Fibroblast of lung (primary cell): Measurements from ENCODE around the gene MRPL52. TPM values are rescaled to one million over a fixed set of nuclear protein-coding genes. Genes with fewer than 3 reads are reported as not detected.

Experiments
- DNase-seq, 2 donors: peaks; one replicate each; pipeline versions ENCODE4 v3.0.0 to v3.0.0-alpha.2; 2010; ENCODE audit warnings: low read depth in 2 of 2
- H2AFZ ChIP-seq: 2 replicates; pipeline ENCODE4 v1.5.1; 2012; ENCODE audit warnings: low read length, control low read depth, inconsistent platforms
- H3K27ac ChIP-seq: 2 replicates; pipeline ENCODE4 v1.5.1; 2011; ENCODE audit warnings: low read length, control low read depth; ENCODE audit not compliant: insufficient read depth
- H3K27me3 ChIP-seq: 2 replicates; pipeline ENCODE4 v1.5.1; 2011; ENCODE audit warnings: mild to moderate bottlenecking, low read length; ENCODE audit not compliant: control insufficient read depth, insufficient read depth
- H3K36me3 ChIP-seq: 2 replicates; pipeline ENCODE4 v1.5.1; 2011; ENCODE audit warnings: low read length; ENCODE audit not compliant: control insufficient read depth, insufficient read depth
- H3K4me1 ChIP-seq: 2 replicates; pipeline ENCODE4 v1.5.1; 2011; ENCODE audit warnings: low read length; ENCODE audit not compliant: control insufficient read depth, insufficient read depth; ENCODE audit errors: extremely low read depth
- H3K4me2 ChIP-seq: 2 replicates; pipeline ENCODE4 v1.5.1; 2011; ENCODE audit warnings: low read length, control low read depth; ENCODE audit not compliant: insufficient read depth; ENCODE audit errors: extremely low read depth
- H3K4me3 ChIP-seq, 4 experiments: fragments of 200-600 bp in 1 of 4; sonication (generic) in 1 of 4; replicated peaks in 1 of 4; 2 replicates each; pipeline ENCODE4 v1.5.1; 2011 to 2016; ENCODE audit warnings: low read length in 4 of 4, low read depth in 3 of 4, mild to moderate bottlenecking in 3 of 4, control low read depth in 2 of 4, inconsistent platforms in 1 of 4, mixed read lengths in 1 of 4; ENCODE audit not compliant: insufficient read depth in 1 of 4; ENCODE audit errors: control extremely low read depth in 1 of 4
- H3K79me2 ChIP-seq: 2 replicates; pipeline ENCODE4 v1.5.1; 2012; ENCODE audit warnings: mild to moderate bottlenecking, low read length, inconsistent platforms; ENCODE audit not compliant: control insufficient read depth, insufficient read depth
- H3K9ac ChIP-seq: 2 replicates; pipeline ENCODE4 v1.5.1; 2011; ENCODE audit warnings: mild to moderate bottlenecking, low read length, control low read depth; ENCODE audit not compliant: insufficient read depth
- H3K9me3 ChIP-seq: 2 replicates; pipeline ENCODE4 v1.5.1; 2012; ENCODE audit warnings: low read depth, low read length; ENCODE audit not compliant: control insufficient read depth, insufficient read depth
- H4K20me1 ChIP-seq: 2 replicates; pipeline ENCODE4 v1.5.1; 2011; ENCODE audit warnings: low read length; ENCODE audit not compliant: control insufficient read depth, insufficient read depth; ENCODE audit errors: extremely low read depth
- CTCF ChIP-seq, 2 donors: IDR thresholded peaks in 1 of 2; conservative IDR thresholded peaks in 1 of 2; 1 replicate in 1 of 2; 2 replicates in 1 of 2; pipeline ENCODE4 v1.5.1; 2011 to 2012; ENCODE audit warnings: low read length in 2 of 2, control low read depth in 1 of 2, inconsistent platforms in 1 of 2, low read depth in 1 of 2, mild to moderate bottlenecking in 1 of 2
- EZH2 ChIP-seq: IDR thresholded peaks from 2 replicates; pipeline ENCODE4 v1.5.1; 2012; ENCODE audit warnings: low read length, control low read depth, mild to moderate bottlenecking; ENCODE audit errors: missing control alignments
- polyA plus RNA-seq, 2 donors: library from polyadenylated mRNA; depleted of rRNA in 1 of 2; stranded (reverse) in 1 of 2; unstranded in 1 of 2; fragments of >200 nt; gene quantifications; 2 replicates each; pipeline ENCODE4 v1.2.1, GENCODE V29; 2011 to 2012; ENCODE audit warnings: missing spikeins in 1 of 2
- total RNA-seq: library from RNA; depleted of rRNA; stranded (reverse); fragments of >200 nt; gene quantifications from 2 replicates; pipeline ENCODE4 v1.2.1, GENCODE V29; 2014

The MRPL52 gene
- total and polyA plus RNA-seq, 2 donors (not counting 1 experiment from before 2014, with no cell fraction given): 44.1 to 50.5 TPM

GRCh38 chr14:22866874-22867273 is 37.2 kb downstream of the MRPL52 start:
- no peak for TF ChIP-seq CTCF (conservative IDR thresholded peaks at IDR 0.05 in 1 of 2, IDR thresholded peaks at IDR 0.05 in 1 of 2; ENCODE audit: low read depth in 1 of 2, low read length in 2 of 2)
- Histone ChIP-seq H3K4me3 (no peak overlapping the region), H3K4me2 (no peak overlapping the region), H2AFZ (no peak overlapping the region), H3K79me2 (no peaks in the 10 kb centered on the region), H3K36me3 (no peaks in the 10 kb centered on the region), H4K20me1 (no peaks in the 10 kb centered on the region), H3K4me1 (peaks cover 4% of the 10 kb centered on the region), H3K27me3 (no peaks in the 10 kb centered on the region), H3K9me3 (no peaks in the 10 kb centered on the region), H3K9ac (no peak overlapping the region), H3K27ac (no peak overlapping the region)
- no peak for DNase-seq

GRCh38 chr14:22870811-22871223 is 41.1 kb downstream of the MRPL52 start:
- DNase-seq: no peak
- Histone ChIP-seq H3K9me3 (no peaks in the 10 kb centered on the region), H3K4me3 (peak overlapping the region; percentile 80 to 96 (median 88)), H3K27me3 (no peaks in the 10 kb centered on the region), H3K79me2 (peaks cover 18% of the 10 kb centered on the region), H3K9ac (no peak overlapping the region), H3K27ac (peak overlapping the region; percentile 93), H3K4me2 (peak overlapping the region; percentile 98), H3K36me3 (peaks cover 14% of the 10 kb centered on the region), H4K20me1 (no peaks in the 10 kb centered on the region), H2AFZ (peak overlapping the region; percentile 81), H3K4me1 (peaks cover 4% of the 10 kb centered on the region)
- no peak for TF ChIP-seq EZH2
- no peak for TF ChIP-seq CTCF (conservative IDR thresholded peaks at IDR 0.05 in 1 of 2, IDR thresholded peaks at IDR 0.05 in 1 of 2; ENCODE audit: low read depth in 1 of 2, low read length in 2 of 2)

- peak within 1 kb of the TSS; percentile 93 for H3K27ac ChIP-seq
- H3K36me3 ChIP-seq: peaks cover 20% of the 10 kb centered on the region
- peak within 1 kb of the TSS; percentile 89 for H2AFZ ChIP-seq
- H4K20me1 ChIP-seq: no peaks in the 10 kb centered on the region
- no peaks in the 10 kb centered on the region for H3K9me3 ChIP-seq
- peaks cover 4% of the 10 kb centered on the region for H3K4me1 ChIP-seq
- TF ChIP-seq EZH2: no peak
- TF ChIP-seq CTCF (conservative IDR thresholded peaks at IDR 0.05 in 1 of 2, IDR thresholded peaks at IDR 0.05 in 1 of 2; ENCODE audit: low read depth in 1 of 2, low read length in 2 of 2): no peak
- H3K4me2 ChIP-seq: peak within 1 kb of the TSS; percentile 98
- no peaks in the 10 kb centered on the region for H3K27me3 ChIP-seq
- peak within 1 kb of the TSS; percentile 95 for H3K9ac ChIP-seq
- peaks cover 18% of the 10 kb centered on the region for H3K79me2 ChIP-seq
- DNase-seq: peak; percentile 84 to 88
- peak within 1 kb of the TSS; percentile 80 to 96 (median 88) for H3K4me3 ChIP-seq
Observed at GRCh38 chr14:22871224-22872032, 41.7 kb downstream of the MRPL52 start, which contains the start of gene LRP10. TSS of gene LRP10 (plus strand) at chr14:22871740. CDS start at chr14:22872304, 564 bp downstream.
